ENCODE data around the gene COA1. TPM values are rescaled to one million over a fixed set of nuclear protein-coding genes. Genes with fewer than 3 reads are reported as not detected.
"Not testable (repeated sequence)": the region's sequence is repeated elsewhere in the genome, so short reads cannot be mapped to it uniquely, and the experiment has no call there.

Gene COA1
- total RNA-seq, 4 donors from 2014 or later: 20.5 to 59.1 (median 42.3) TPM

DNA sequence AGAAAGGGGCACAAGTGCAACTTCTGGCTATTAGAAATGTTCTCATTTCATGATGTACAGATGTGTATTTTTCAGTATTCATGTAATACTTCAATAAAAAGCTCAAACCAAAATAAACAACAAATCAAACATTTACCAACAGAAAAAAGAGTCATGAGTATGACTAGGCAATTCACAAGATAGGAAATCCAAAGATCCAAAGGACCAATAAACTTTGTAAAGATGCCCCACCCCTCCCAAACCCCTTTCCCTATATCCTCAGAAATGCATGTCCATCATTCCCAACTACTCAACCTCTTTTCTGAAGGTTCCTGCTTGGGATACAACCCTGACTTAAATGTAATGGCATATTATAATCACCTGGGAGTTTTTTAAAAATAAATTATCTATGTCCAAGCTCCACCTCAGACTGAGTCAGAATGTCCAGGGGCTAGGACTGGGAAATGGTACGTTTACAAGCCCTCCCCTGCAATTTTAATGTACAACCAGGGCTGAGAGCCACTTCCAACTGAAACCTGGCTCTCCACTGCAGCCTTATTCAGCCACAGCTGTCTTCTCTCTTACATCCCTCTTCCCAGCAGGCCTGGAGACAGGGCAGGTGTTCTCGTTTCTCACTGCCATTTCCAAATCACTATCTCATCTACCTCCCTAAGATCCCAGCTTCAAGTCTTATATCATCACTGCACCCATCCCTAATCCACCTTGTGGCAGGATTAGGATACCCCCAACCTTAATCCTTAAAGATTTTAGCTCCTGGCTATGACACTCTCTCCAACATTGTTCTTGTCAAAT, 36.5 kb downstream of the COA1 start:
- Histone ChIP-seq H3K27me3 (no peaks in the 10 kb centered on the region), H3K9me3 (no peaks in the 10 kb centered on the region), H3K4me3 (no peak overlapping the region), H3K27ac (no peak overlapping the region), H3K36me3 (no peaks in the 10 kb centered on the region), H3K4me1 (no peaks in the 10 kb centered on the region)
- no peak for TF ChIP-seq POLR2A (IDR thresholded peaks at IDR 0.05)
- TF ChIP-seq, protein P1, sequence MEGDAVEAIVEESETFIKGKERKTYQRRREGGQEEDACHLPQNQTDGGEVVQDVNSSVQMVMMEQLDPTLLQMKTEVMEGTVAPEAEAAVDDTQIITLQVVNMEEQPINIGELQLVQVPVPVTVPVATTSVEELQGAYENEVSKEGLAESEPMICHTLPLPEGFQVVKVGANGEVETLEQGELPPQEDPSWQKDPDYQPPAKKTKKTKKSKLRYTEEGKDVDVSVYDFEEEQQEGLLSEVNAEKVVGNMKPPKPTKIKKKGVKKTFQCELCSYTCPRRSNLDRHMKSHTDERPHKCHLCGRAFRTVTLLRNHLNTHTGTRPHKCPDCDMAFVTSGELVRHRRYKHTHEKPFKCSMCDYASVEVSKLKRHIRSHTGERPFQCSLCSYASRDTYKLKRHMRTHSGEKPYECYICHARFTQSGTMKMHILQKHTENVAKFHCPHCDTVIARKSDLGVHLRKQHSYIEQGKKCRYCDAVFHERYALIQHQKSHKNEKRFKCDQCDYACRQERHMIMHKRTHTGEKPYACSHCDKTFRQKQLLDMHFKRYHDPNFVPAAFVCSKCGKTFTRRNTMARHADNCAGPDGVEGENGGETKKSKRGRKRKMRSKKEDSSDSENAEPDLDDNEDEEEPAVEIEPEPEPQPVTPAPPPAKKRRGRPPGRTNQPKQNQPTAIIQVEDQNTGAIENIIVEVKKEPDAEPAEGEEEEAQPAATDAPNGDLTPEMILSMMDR (IDR thresholded peaks at IDR 0.05): no peak
- WGBS, 2 donors: 37 to 57% methylated on average over 2 of the region's 2 CpGs
- intact Hi-C loops (cut with DNase I): no loop called here
- DNase-seq: no peak

DNA sequence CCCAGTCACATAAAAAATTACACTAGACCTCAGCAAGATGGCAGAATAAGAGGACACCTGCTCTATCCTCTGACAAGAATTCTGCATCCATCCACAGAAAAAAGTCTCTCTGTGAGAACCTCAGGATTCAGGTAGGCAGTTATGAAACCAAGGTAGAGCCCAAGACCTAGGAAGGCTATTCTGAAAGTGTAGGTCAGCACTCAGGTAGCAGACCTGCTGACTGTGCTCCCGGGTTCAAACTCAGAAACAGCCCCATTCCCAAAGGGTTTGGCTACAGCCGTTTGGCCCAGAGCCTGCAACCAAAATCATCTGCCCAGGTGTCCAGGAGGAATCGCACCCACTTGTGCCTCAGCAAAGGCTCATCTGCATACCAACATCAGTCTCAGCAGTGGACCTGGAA, 37.7 kb downstream of the COA1 start:
- Histone ChIP-seq H3K36me3 (no peaks in the 10 kb centered on the region), H3K4me1 (no peaks in the 10 kb centered on the region), H3K9me3 (no peaks in the 10 kb centered on the region), H3K27ac (no peak overlapping the region), H3K27me3 (no peaks in the 10 kb centered on the region), H3K4me3 (no peak overlapping the region)
- DNase-seq: no peak
- intact Hi-C loops (cut with DNase I): no loop called here
- no peak for TF ChIP-seq POLR2A (IDR thresholded peaks at IDR 0.05)
- TF ChIP-seq, protein P1 (IDR thresholded peaks at IDR 0.05): no peak
- 78 to 97% methylated on average over 3 of the region's 3 CpGs for WGBS, 2 donors

DNA sequence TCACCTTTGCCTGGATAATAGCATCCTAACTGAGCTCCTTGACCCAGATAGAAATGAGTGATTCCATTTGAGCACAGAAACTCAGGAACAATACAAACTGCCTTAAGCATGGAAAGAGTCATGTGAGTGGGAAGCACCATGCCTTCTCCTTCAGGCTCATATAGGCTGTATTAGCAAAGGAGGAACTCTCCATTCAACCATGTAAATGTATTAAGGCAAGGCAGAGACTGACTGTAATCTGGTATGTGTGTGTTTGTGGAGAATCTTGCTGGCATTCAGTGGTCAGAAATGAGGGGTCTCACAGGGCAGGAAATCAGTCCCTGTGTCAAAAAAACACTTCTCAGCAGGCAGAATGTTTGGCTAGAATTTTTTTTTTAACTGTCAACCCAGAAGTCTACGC, 40.2 kb downstream of the COA1 start:
- Histone ChIP-seq H3K9me3 (no peaks in the 10 kb centered on the region), H3K4me3 (no peak overlapping the region), H3K36me3 (no peaks in the 10 kb centered on the region), H3K27me3 (no peaks in the 10 kb centered on the region), H3K27ac (no peak overlapping the region), H3K4me1 (no peaks in the 10 kb centered on the region)
- no peak for DNase-seq
- TF ChIP-seq, protein P1 (IDR thresholded peaks at IDR 0.05): no peak
- no peak for TF ChIP-seq POLR2A (IDR thresholded peaks at IDR 0.05)
- intact Hi-C loops (cut with DNase I): no loop called here
- 95 to 100% methylated on average over 1 of the region's 1 CpG for WGBS, 2 donors

DNA sequence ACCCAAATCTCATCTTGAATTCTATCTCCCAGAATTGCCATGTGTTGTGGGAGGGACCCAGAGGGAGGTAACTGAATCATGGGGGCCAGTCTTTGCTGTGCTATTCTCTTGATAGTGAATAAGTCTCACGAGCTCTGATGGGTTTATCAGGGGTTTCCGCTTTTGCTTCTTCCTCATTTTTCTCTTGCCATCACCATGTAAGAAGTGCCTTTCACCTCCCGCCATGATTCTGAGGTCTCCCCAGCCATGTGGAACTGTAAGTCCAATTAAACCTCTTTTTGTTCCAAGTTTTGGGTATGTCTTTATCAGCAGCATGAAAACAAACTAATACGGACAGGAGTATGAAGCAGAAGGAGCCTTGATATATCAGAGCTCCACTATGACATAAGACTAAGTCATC, 41.5 kb downstream of the COA1 start:
- H3K27me3 ChIP-seq; H3K36me3 ChIP-seq; H3K4me1 ChIP-seq; DNase-seq; H3K27ac ChIP-seq; intact Hi-C loops (cut with DNase I); H3K4me3 ChIP-seq; H3K9me3 ChIP-seq: not testable (repeated sequence)
- 91 to 96% methylated on average over 4 of the region's 4 CpGs for WGBS, 2 donors

DNA sequence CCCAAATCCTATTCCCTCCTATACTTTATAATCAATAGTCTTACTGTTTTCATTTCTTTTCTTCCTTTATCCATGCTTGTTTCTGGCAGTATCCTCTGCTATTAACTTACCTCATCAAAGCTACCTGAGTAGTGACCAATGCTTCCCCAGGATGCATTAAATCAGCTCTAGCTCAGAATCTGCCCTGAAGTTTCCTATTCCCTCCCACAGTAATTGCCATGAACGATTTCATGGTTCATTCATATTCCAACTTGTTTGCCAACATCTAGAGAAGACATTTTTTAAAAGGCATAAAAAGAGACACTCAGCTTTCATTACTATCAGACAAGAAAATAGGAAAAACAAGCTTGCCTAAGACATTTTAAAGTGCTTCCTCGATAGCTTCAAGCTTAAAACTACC, 42.3 kb downstream of the COA1 start:
- WGBS, 2 donors: 71 to 83% methylated on average over 2 of the region's 2 CpGs
- no peak overlapping the region for H3K4me3 ChIP-seq
- TF ChIP-seq POLR2A (IDR thresholded peaks at IDR 0.05): no peak
- H3K36me3 ChIP-seq: no peaks in the 10 kb centered on the region
- no peaks in the 10 kb centered on the region for H3K4me1 ChIP-seq
- intact Hi-C loops (cut with DNase I): no loop called here
- no peaks in the 10 kb centered on the region for H3K9me3 ChIP-seq
- no peaks in the 10 kb centered on the region for H3K27me3 ChIP-seq
- no peak for DNase-seq
- no peak overlapping the region for H3K27ac ChIP-seq

DNA sequence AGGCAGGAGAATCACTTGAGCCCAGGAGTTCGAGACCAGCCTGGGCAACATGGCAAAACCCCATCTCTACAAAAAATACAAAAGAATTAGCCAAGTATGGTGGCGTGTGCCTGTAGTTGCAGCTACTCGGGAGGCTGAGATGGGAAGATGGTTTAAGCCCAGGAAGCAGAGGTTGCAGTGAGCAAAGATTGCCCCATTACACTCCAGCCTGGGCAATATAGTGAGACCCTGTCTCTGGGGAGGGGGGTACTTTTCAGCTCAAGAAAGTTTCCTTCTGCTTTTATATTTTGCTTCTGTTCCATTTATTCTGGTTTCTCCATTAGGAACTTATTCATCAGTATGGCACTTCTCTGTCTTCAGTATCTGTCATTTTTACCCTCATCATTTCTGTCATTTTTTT, 48.6 kb downstream of the COA1 start:
- no peak overlapping the region for H3K27ac ChIP-seq
- no peaks in the 10 kb centered on the region for H3K4me1 ChIP-seq
- no peaks in the 10 kb centered on the region for H3K36me3 ChIP-seq
- no peaks in the 10 kb centered on the region for H3K9me3 ChIP-seq
- no peak overlapping the region for H3K4me3 ChIP-seq
- H3K27me3 ChIP-seq: no peaks in the 10 kb centered on the region
- WGBS, 2 donors: 81 to 97% methylated on average over 3 of the region's 3 CpGs
- no peak for TF ChIP-seq POLR2A (IDR thresholded peaks at IDR 0.05)
- TF ChIP-seq, protein P1 (IDR thresholded peaks at IDR 0.05): no peak
- no peak for DNase-seq
- intact Hi-C loops (cut with DNase I): no loop called here

Data from esophagus squamous epithelium (tissue), 5 donors.